Activated CD8-positive, alpha-beta memory T cell treated with anti-CD3 and anti-CD28 coated beads, Interleukin-2, amount 50 U/mL, for 1 hour (primary cell): ENCODE results near the gene TELO2.

Experiments
- DNase-seq: peaks from one replicate; pipeline ENCODE4 v3.0.0-alpha.2; 2020; ENCODE audit errors: extremely low read depth

Gene TELO2

DNA sequence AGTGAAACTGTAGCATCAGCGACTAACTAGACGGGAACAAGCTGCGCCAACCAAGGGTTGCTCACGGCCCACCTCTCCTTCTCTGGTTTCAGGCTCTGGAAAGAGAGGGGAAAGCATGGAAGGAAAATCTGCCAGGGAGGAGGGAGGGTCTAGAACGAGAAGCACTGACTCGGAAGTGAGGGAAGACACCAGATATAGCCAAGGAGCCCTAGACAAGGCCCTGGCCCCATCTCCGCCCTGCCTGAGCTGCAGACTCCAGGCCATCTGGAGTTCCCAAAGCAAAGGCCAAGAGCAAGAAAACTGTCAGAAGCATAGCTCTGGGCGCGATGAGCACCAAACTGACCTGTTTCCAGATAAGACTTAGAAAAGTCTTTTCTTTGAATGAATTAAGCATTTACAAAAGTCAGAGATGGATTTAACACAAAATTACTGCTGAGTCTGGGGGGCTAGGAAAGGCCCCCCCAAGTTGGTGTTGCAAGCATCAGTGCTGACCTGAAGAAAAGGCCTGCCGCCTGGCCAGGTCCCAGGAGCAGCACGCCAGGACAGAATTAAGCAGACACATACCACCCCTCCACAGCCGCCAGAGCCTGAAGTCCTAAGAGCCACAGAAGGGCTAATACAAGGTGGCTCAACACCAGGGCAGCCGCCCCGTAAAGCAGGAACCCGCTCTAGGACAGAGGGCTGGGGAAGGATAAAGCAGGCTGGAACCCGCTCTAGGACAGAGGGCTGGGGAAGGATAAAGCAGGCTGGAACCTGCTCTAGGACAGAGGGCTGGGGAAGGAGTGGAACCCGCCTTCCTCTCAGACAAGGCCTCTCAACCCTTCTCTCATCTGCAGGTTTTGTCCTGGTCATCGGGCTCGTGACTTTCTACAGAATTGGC lies 61.0 kb downstream of the TELO2 start:
- no peak for DNase-seq

GRCh38 chr16:1554826-1555445 lies 61.8 kb downstream of the TELO2 start:
- no peak for DNase-seq

DNA sequence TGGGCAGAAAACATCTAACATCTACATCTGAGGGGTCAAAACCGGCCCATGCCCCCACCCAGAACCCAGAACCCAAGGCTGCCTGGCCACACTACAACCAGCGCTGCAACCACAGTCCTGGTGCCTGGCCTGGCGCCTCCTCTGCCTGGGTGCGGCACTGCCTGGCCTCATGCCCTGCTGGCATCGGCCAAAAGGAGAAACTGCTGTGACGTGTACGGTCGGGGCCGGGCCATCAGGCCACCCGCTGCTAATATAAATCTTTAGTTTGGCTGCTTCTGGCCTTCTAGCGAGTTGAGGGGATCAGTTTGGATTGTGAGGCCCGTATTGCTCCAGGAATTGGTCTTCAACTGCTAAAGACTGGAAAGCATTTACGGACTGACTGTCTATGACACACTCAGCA lies 63.1 kb downstream of the TELO2 start:
- DNase-seq = no peak

DNA sequence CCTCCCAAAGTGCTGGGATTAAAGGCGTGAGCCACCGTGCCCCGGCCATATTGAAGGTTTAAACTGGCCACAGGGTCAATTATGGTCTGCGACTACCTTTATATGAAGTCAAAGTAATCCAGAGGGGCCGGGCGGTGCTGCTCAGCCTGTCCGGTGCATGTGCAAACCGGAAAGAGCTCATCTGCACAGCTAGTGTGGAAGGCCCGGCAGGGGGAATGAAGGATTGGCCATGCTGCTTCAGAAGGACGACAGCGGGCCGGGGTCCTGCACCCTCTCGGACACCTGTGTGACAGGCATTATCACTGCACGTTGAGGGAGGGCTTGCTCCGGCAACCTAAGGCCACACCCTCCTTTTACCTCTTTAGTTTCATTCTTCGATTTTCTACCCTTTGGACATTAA lies 63.9 kb downstream of the TELO2 start:
- no peak for DNase-seq

- no peak for DNase-seq
Observed at GRCh38 chr16:1557576-1557975, 64.4 kb downstream of the TELO2 start.

DNA sequence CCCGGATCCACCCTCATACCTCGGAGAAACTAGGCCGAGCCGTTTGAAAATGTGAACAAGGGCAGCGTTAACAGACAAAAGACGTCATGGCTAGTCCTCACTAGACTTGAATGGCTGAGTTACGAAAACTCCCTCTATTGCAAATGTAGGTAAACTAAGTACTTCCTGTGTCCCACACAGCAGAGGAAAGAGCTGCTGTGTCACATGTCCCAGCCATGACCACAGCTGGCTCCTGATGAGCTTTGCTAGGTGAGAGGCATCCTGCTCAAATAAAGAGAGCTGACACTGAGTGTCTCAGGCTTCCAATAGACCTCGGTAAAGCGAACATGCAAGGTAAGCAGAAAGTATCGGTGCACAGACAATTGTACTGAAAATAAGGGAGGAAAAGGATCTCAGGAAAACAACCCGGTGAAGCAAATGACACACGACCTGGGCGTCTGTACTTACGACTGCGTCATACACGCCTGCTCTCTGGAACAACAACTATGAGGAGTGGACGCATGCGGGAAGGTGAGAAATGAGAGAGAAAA lies 66.4 kb downstream of the TELO2 start:
- DNase-seq = no peak
